HEK293 (cell line): ENCODE data around the gene PWP1.

Source experiments
- CTCF ChIA-PET: fragments of 350-600 bp; formaldehyde crosslinking; extraction: SDS; loops from one replicate; lab custom pipeline; 2021; ENCODE audit warnings: antibody characterized with exemption; lab: Yijun Ruan, JAX
- POLR2A ChIA-PET: fragments of 300-600 bp; formaldehyde crosslinking; extraction: SDS; loops from one replicate; lab custom pipeline; 2020; ENCODE audit warnings: antibody characterized with exemption, inconsistent platforms; lab: Yijun Ruan, JAX
- H3K27ac ChIP-seq: fragments of 200-500 bp; sonication (Bioruptor generic); 2 replicates; pipeline ENCODE4 v1.5.1; 2014; ENCODE audit warnings: low read depth, low read length, control low read depth, inconsistent platforms; ENCODE audit errors: extremely low read depth
- H3K36me3 ChIP-seq, 2 experiments: fragments of 200-500 bp in 1 of 2; sonication (Bioruptor generic) in 1 of 2; 1 replicate in 1 of 2; 2 replicates in 1 of 2; pipeline ENCODE4 v1.5.1; 2014 to 2017; ENCODE audit warnings: inconsistent platforms in 2 of 2, low read length in 2 of 2; ENCODE audit not compliant: control insufficient read depth in 2 of 2, insufficient read depth in 1 of 2
- H3K4me1 ChIP-seq: fragments of 200-500 bp; sonication (Bioruptor generic); 2 replicates; pipeline ENCODE4 v1.5.1; 2014; ENCODE audit warnings: mild to moderate bottlenecking, low read length, inconsistent platforms; ENCODE audit not compliant: control insufficient read depth, insufficient read depth
- H3K4me3 ChIP-seq: 2 replicates; pipeline ENCODE4 v1.5.1; 2011; ENCODE audit warnings: low read depth, mild to moderate bottlenecking, control low read depth, low read length, moderate library complexity
- H3K9me3 ChIP-seq: fragments of 200-500 bp; sonication (Bioruptor generic); 2 replicates; pipeline ENCODE4 v1.5.1; 2014; ENCODE audit warnings: low read depth, low read length, inconsistent platforms; ENCODE audit not compliant: control insufficient read depth, insufficient read depth
- BCL6B ChIP-seq: fragments of 450-650 bp; formaldehyde crosslinking; IDR thresholded peaks from 2 replicates; pipeline ENCODE4 v1.5.1; 2017; ENCODE audit warnings: missing biosample characterization, missing genetic modification characterization
- GLIS1 ChIP-seq: fragments of 450-650 bp; formaldehyde crosslinking; IDR thresholded peaks from 2 replicates; pipeline ENCODE4 v1.5.1; 2016; ENCODE audit warnings: missing biosample characterization, missing genetic modification characterization
- KLF1 ChIP-seq: fragments of 450-650 bp; formaldehyde crosslinking; IDR thresholded peaks from 2 replicates; pipeline ENCODE4 v1.5.1; 2016; ENCODE audit warnings: missing biosample characterization, missing genetic modification characterization
- KLF17 ChIP-seq: fragments of 450-650 bp; formaldehyde crosslinking; IDR thresholded peaks from 2 replicates; pipeline ENCODE4 v1.5.1; 2016; ENCODE audit warnings: missing biosample characterization, missing genetic modification characterization
- PBX3 ChIP-seq: sonication (generic); formaldehyde crosslinking; IDR thresholded peaks from 2 replicates; pipeline ENCODE4 v1.8.1; 2022; ENCODE audit warnings: mild to moderate bottlenecking, moderate library complexity, missing genetic modification reagents
- SP2 ChIP-seq: fragments of 450-650 bp; formaldehyde crosslinking; IDR thresholded peaks from 2 replicates; pipeline ENCODE4 v1.5.1; 2016; ENCODE audit warnings: missing biosample characterization, missing genetic modification characterization
- ZBTB1 ChIP-seq: fragments of 450-650 bp; formaldehyde crosslinking; IDR thresholded peaks from 2 replicates; pipeline ENCODE4 v1.5.1; 2016; ENCODE audit warnings: missing biosample characterization, missing genetic modification characterization
- ZBTB26 ChIP-seq: fragments of 450-650 bp; formaldehyde crosslinking; optimal IDR thresholded peaks from 2 replicates; pipeline ENCODE3; 2016; ENCODE audit warnings: missing biosample characterization, mild to moderate bottlenecking, missing genetic modification characterization
- ZBTB44 ChIP-seq: fragments of 450-650 bp; IDR thresholded peaks from 2 replicates; pipeline ENCODE4 v1.5.1; 2018; ENCODE audit warnings: missing biosample characterization, mild to moderate bottlenecking, missing genetic modification characterization
- ZEB2 ChIP-seq: fragments of 450-650 bp; formaldehyde crosslinking; IDR thresholded peaks from 2 replicates; pipeline ENCODE4 v1.5.1; 2016; ENCODE audit warnings: missing biosample characterization, missing genetic modification characterization
- ZFP37 ChIP-seq: fragments of 450-650 bp; formaldehyde crosslinking; IDR thresholded peaks from 2 replicates; pipeline ENCODE4 v1.5.1; 2016; ENCODE audit warnings: missing biosample characterization, missing genetic modification characterization
- ZFP69B ChIP-seq: fragments of 450-650 bp; formaldehyde crosslinking; IDR thresholded peaks from 2 replicates; pipeline ENCODE4 v1.5.1; 2016; ENCODE audit warnings: missing biosample characterization, missing genetic modification characterization
- ZIC2 ChIP-seq: fragments of 450-650 bp; formaldehyde crosslinking; IDR thresholded peaks from 2 replicates; pipeline ENCODE4 v1.5.1; 2016; ENCODE audit warnings: missing biosample characterization, missing genetic modification characterization
- ZNF114 ChIP-seq: fragments of 450-650 bp; formaldehyde crosslinking; IDR thresholded peaks from 2 replicates; pipeline ENCODE4 v1.5.0; 2017; ENCODE audit warnings: missing biosample characterization, missing genetic modification characterization
- ZNF121 ChIP-seq: fragments of 450-650 bp; formaldehyde crosslinking; IDR thresholded peaks from 2 replicates; pipeline ENCODE4 v1.5.1; 2016; ENCODE audit warnings: missing biosample characterization, missing genetic modification characterization
- ZNF239 ChIP-seq: fragments of 450-650 bp; formaldehyde crosslinking; IDR thresholded peaks from 2 replicates; pipeline ENCODE4 v1.5.1; 2016; ENCODE audit warnings: missing biosample characterization, missing genetic modification characterization
- ZNF350 ChIP-seq: fragments of 450-650 bp; formaldehyde crosslinking; IDR thresholded peaks from 2 replicates; pipeline ENCODE4 v1.5.0; 2017; ENCODE audit warnings: missing biosample characterization, mild to moderate bottlenecking, missing genetic modification characterization
- ZNF398 ChIP-seq: fragments of 450-650 bp; formaldehyde crosslinking; IDR thresholded peaks from 2 replicates; pipeline ENCODE4 v1.5.1; 2017; ENCODE audit warnings: missing biosample characterization, missing genetic modification characterization
- ZNF449 ChIP-seq: fragments of 450-650 bp; formaldehyde crosslinking; IDR thresholded peaks from 2 replicates; pipeline ENCODE4 v1.5.1; 2017; ENCODE audit warnings: missing biosample characterization, mild to moderate bottlenecking, missing genetic modification characterization, moderate library complexity
- ZNF530 ChIP-seq: fragments of 450-650 bp; formaldehyde crosslinking; IDR thresholded peaks from 2 replicates; pipeline ENCODE4 v1.5.1; 2016; ENCODE audit warnings: low read depth, missing biosample characterization, missing genetic modification characterization
- ZNF610 ChIP-seq: fragments of 450-650 bp; formaldehyde crosslinking; IDR thresholded peaks from 2 replicates; pipeline ENCODE4 v1.5.1; 2016; ENCODE audit warnings: missing biosample characterization, missing genetic modification characterization, borderline replicate concordance
- ZNF701 ChIP-seq: fragments of 450-650 bp; formaldehyde crosslinking; IDR thresholded peaks from 2 replicates; pipeline ENCODE4 v1.5.1; 2016; ENCODE audit warnings: missing biosample characterization, missing genetic modification characterization
- ZNF830 ChIP-seq: fragments of 450-650 bp; IDR thresholded peaks from 2 replicates; pipeline ENCODE4 v1.5.0; 2018; ENCODE audit warnings: missing biosample characterization, missing genetic modification characterization, low read depth, mild to moderate bottlenecking, moderate library complexity
- ZSCAN23 ChIP-seq: fragments of 450-650 bp; formaldehyde crosslinking; IDR thresholded peaks from 2 replicates; pipeline ENCODE4 v1.5.1; 2016; ENCODE audit warnings: missing biosample characterization, missing genetic modification characterization
- ZSCAN4 ChIP-seq: fragments of 450-650 bp; formaldehyde crosslinking; IDR thresholded peaks from 2 replicates; pipeline ENCODE4 v1.5.1; 2017; ENCODE audit warnings: missing biosample characterization, missing genetic modification characterization

PWP1 gene

GRCh38 chr12:107760207-107760808, 74.7 kb downstream of the PWP1 start (continued):
- TF ChIP-seq ZBTB26 (tag by site-specific recombination) (peak; percentile 71), KLF1 (tag by site-specific recombination) (no peak), ZNF530 (tag by site-specific recombination) (no peak), ZNF701 (tag by site-specific recombination) (no peak), ZBTB1 (no peak), ZBTB44 (no peak), ZSCAN23 (no peak), GLIS1 (tag by site-specific recombination) (0 out of 2 replicates have a peak, but pooled peaks have one; percentile 5), SP2 (no peak), ZEB2 (tag by site-specific recombination) (peak; percentile 32; the same call in 1 of the 2 replicates), ZFP37 (tag by site-specific recombination) (no peak), BCL6B (no peak), ZNF114 (tag by site-specific recombination) (no peak), ZNF239 (no peak), ZNF830 (tag by site-specific recombination) (no peak), ZNF350 (tag by site-specific recombination) (no peak), ZFP69B (tag by site-specific recombination) (no peak)

- ChIA-PET CTCF (interaction anchor here (1.4 kb wide), 1 partner anchor 124 kb away, joined by 5 read pairs; no protein-coding TSS in a partner anchor), POLR2A (no interaction called here)
- TF ChIP-seq GLIS1 (tag by site-specific recombination) (0 out of 2 replicates have a peak, but pooled peaks have one; percentile 21), ZNF610 (tag by site-specific recombination) (no peak), ZNF449 (tag by site-specific recombination) (no peak), ZIC2 (0 out of 2 replicates have a peak, but pooled peaks have one; percentile 25), ZNF398 (tag by site-specific recombination) (no peak; the same call in 1 of the 2 replicates), ZNF121 (tag by site-specific recombination) (no peak), PBX3 (CRISPR knock-in tag) (peak; percentile 85; the same call in 1 of the 2 replicates), ZNF530 (tag by site-specific recombination) (no peak), ZSCAN4 (tag by site-specific recombination) (no peak), KLF17 (tag by site-specific recombination) (no peak)
Observed at GRCh38 chr12:107760809-107761501, 75.4 kb downstream of the PWP1 start, which contains the start of gene PRDM4. Gene PRDM4, minus strand, starts transcription at chr12:107761137. Its CDS starts 622 bp downstream, at chr12:107760515.

More at GRCh38 chr12:107760809-107761501, 75.4 kb downstream of the PWP1 start, which contains the start of gene PRDM4:
- H3K4me3 ChIP-seq: peak within 1 kb of the TSS; percentile 80
- no peaks in the 10 kb centered on the region for H3K9me3 ChIP-seq
- peaks cover 6% of the 10 kb centered on the region for H3K4me1 ChIP-seq
- peaks cover 28 to 32% of the 10 kb centered on the region in 2 experiments for H3K36me3 ChIP-seq
- H3K27ac ChIP-seq: peak within 1 kb of the TSS; percentile 92
